Measurements from ENCODE around the gene CNIH2. TPM values are rescaled to one million over a fixed set of nuclear protein-coding genes. Genes with fewer than 3 reads are reported as not detected.

The CNIH2 gene
- total RNA-seq, 1 donor from 2014 or later = 12.2 TPM

DNA sequence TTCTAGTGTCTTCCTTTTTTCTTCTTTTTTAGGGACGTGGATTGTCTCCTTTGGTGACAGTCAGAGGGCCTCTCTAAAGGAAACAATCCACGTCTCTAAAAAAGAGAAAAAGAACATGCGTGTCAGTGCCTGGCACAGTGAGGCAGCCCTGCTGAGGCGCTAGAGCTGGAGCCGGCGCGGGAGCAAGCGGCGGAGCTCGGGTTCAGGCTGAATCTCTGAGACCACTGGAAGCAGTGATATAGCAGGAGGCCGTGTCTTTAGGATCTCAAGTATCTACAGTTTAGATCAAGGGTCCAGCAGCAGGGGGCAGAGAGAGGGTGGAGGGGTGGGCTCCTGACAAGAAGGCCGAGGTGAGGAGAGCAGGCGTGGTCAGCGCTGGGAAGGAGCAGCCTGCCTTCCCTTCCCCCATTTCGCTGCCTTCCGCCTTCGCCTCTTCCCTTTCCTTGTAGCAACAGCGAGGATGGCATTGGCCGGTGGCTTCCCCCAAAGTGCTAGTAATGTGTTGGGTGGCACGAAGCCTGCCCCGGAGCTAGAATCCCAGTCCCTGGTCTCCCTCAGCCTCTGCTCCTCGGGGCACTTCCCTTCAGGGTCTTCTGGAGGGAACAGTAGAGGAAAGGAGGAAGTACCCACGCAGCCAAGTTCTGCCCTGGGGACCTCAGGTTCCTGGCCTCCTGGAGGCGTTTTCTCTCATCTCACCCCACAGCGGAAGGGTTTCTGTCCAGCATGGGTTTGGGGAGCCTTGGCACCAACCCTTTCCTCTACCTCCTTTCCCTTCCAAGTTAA, 37.8 kb upstream of the CNIH2 start:
- H3K27ac ChIP-seq (ENCODE audit: low read depth, low read length) = no peak overlapping the region
- H3K9me3 ChIP-seq (ENCODE audit: insufficient read depth, low read depth, low read length) = no peaks in the 10 kb centered on the region
- no peaks in the 10 kb centered on the region for H3K79me2 ChIP-seq (ENCODE audit: insufficient read depth, low read length)
- no peak overlapping the region for H3K9ac ChIP-seq (ENCODE audit: low read length)
- no peaks in the 10 kb centered on the region for H3K27me3 ChIP-seq (ENCODE audit: insufficient read depth, low read length)
- no peaks in the 10 kb centered on the region for H3K4me1 Mint-ChIP-seq (ENCODE audit: low read depth, unreplicated experiment)
- FAIRE-seq = no peak
- H3K4me3 ChIP-seq (ENCODE audit: insufficient read depth, low read depth, low read length) = no peak overlapping the region
- DNase-seq (ENCODE audit: low read depth) = no peak
- no peak overlapping the region for H3K4me3 Mint-ChIP-seq (ENCODE audit: unreplicated experiment)
- H3K4me1 ChIP-seq (ENCODE audit: insufficient read depth, low read length) = no peaks in the 10 kb centered on the region
- no peaks in the 10 kb centered on the region for H3K9me3 Mint-ChIP-seq (ENCODE audit: unreplicated experiment)
- peaks cover 4% of the 10 kb centered on the region for H4K20me1 ChIP-seq (ENCODE audit: insufficient read depth, low read length)
- no peak overlapping the region for H3K27ac Mint-ChIP-seq (ENCODE audit: unreplicated experiment)
- no peak for TF ChIP-seq EZH2 (IDR thresholded peaks at IDR 0.05; ENCODE audit: insufficient read depth, low read length)
- TF ChIP-seq, protein P1, sequence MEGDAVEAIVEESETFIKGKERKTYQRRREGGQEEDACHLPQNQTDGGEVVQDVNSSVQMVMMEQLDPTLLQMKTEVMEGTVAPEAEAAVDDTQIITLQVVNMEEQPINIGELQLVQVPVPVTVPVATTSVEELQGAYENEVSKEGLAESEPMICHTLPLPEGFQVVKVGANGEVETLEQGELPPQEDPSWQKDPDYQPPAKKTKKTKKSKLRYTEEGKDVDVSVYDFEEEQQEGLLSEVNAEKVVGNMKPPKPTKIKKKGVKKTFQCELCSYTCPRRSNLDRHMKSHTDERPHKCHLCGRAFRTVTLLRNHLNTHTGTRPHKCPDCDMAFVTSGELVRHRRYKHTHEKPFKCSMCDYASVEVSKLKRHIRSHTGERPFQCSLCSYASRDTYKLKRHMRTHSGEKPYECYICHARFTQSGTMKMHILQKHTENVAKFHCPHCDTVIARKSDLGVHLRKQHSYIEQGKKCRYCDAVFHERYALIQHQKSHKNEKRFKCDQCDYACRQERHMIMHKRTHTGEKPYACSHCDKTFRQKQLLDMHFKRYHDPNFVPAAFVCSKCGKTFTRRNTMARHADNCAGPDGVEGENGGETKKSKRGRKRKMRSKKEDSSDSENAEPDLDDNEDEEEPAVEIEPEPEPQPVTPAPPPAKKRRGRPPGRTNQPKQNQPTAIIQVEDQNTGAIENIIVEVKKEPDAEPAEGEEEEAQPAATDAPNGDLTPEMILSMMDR (IDR thresholded peaks at IDR 0.05; ENCODE audit: insufficient read depth, low read depth, low read length) = no peak
- peaks cover 12% of the 10 kb centered on the region for H3K36me3 Mint-ChIP-seq (ENCODE audit: low read depth, unreplicated experiment)
- no peaks in the 10 kb centered on the region for H3K27me3 Mint-ChIP-seq (ENCODE audit: low read depth, unreplicated experiment)
- H3K36me3 ChIP-seq (ENCODE audit: insufficient read depth, low read length) = peaks cover 14% of the 10 kb centered on the region
- H2AFZ ChIP-seq (ENCODE audit: low read depth, low read length) = no peak overlapping the region
- H3K4me2 ChIP-seq (ENCODE audit: low read length) = no peak overlapping the region

DNA sequence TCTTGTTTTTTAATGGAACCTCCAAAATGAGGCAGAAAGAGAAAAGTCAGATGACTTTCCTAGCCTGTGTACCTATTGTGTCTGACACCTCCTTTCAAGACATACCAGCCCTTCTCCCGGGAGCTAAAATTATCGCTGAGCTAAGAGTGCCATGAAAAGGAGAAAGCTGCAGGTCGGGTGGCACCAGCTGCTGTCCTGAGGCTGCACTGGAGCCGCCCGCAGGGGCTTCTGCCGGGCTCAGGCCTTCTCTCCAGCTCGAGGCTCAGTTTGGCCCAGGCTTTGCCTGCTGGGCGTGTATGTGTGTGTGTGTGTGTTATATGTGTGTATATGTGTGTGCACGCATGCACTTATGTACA, 37.2 kb upstream of the CNIH2 start:
- no peaks in the 10 kb centered on the region for H3K9me3 ChIP-seq (ENCODE audit: insufficient read depth, low read depth, low read length)
- H3K79me2 ChIP-seq (ENCODE audit: insufficient read depth, low read length) = no peaks in the 10 kb centered on the region
- H3K4me2 ChIP-seq (ENCODE audit: low read length) = no peak overlapping the region
- DNase-seq (ENCODE audit: low read depth) (no peak), FAIRE-seq (no peak)
- no peak overlapping the region for H3K9ac ChIP-seq (ENCODE audit: low read length)
- H4K20me1 ChIP-seq (ENCODE audit: insufficient read depth, low read length) = peaks cover 4% of the 10 kb centered on the region
- Mint-ChIP-seq H3K4me1 (ENCODE audit: low read depth, unreplicated experiment) (no peaks in the 10 kb centered on the region), H3K36me3 (ENCODE audit: low read depth, unreplicated experiment) (peaks cover 9% of the 10 kb centered on the region), H3K4me3 (ENCODE audit: unreplicated experiment) (no peak overlapping the region), H3K9me3 (ENCODE audit: unreplicated experiment) (no peaks in the 10 kb centered on the region), H3K27me3 (ENCODE audit: low read depth, unreplicated experiment) (no peaks in the 10 kb centered on the region), H3K27ac (ENCODE audit: unreplicated experiment) (no peak overlapping the region)
- TF ChIP-seq EZH2 (IDR thresholded peaks at IDR 0.05; ENCODE audit: insufficient read depth, low read length) = no peak
- TF ChIP-seq, protein P1 (IDR thresholded peaks at IDR 0.05; ENCODE audit: insufficient read depth, low read depth, low read length) = no peak
- no peak overlapping the region for H3K27ac ChIP-seq (ENCODE audit: low read depth, low read length)
- no peaks in the 10 kb centered on the region for H3K27me3 ChIP-seq (ENCODE audit: insufficient read depth, low read length)
- peaks cover 14% of the 10 kb centered on the region for H3K36me3 ChIP-seq (ENCODE audit: insufficient read depth, low read length)
- H3K4me1 ChIP-seq (ENCODE audit: insufficient read depth, low read length) = no peaks in the 10 kb centered on the region
- H3K4me3 ChIP-seq (ENCODE audit: insufficient read depth, low read depth, low read length) = no peak overlapping the region
- H2AFZ ChIP-seq (ENCODE audit: low read depth, low read length) = no peak overlapping the region

DNA sequence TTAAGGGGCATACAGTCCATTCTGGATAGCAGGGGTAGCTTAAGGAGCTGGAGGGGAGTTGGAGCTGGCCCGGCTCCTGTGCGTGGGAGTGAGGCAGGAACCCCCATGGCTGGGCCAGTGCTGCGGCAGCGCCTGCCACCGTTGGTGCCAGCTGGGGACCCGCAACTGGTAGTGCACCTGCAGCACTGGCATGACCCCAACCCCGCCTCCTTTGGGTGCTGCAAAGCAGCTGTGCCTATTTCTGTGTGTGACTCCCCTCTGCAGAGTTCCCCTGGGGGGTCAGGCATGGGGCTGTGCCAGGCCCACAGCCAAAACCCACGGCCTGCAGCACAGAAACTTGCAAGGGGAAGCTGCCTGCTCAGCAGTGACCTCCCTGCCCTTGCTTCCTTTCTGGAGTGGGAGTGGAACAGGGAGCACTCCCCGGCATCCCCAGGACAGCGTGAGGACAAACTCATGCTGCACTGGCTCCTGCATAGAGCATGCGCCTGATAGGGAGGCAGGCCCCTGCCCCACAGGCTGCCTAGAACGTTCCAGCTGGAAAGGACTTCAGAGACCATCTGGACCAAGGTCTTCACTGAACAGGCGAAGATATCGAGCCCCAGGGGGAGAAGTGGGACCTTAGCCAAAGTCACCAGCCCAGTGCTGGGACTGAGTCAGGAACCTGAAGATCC, 35.7 kb upstream of the CNIH2 start:
- no peak overlapping the region for H3K27ac Mint-ChIP-seq (ENCODE audit: unreplicated experiment)
- no peak for TF ChIP-seq EZH2 (IDR thresholded peaks at IDR 0.05; ENCODE audit: insufficient read depth, low read length)
- TF ChIP-seq, protein P1 (IDR thresholded peaks at IDR 0.05; ENCODE audit: insufficient read depth, low read depth, low read length) = no peak

More for the DNA sequence above, 35.7 kb upstream of the CNIH2 start:
- FAIRE-seq (no peak), DNase-seq (ENCODE audit: low read depth) (no peak)
- no peaks in the 10 kb centered on the region for H3K79me2 ChIP-seq (ENCODE audit: insufficient read depth, low read length)
- H3K4me3 ChIP-seq (ENCODE audit: insufficient read depth, low read depth, low read length) = no peak overlapping the region
- H3K4me2 ChIP-seq (ENCODE audit: low read length) = no peak overlapping the region
- Mint-ChIP-seq H3K4me3 (ENCODE audit: unreplicated experiment) (no peak overlapping the region), H3K9me3 (ENCODE audit: unreplicated experiment) (no peaks in the 10 kb centered on the region), H3K36me3 (ENCODE audit: low read depth, unreplicated experiment) (peaks cover 21% of the 10 kb centered on the region), H3K27me3 (ENCODE audit: low read depth, unreplicated experiment) (no peaks in the 10 kb centered on the region), H3K4me1 (ENCODE audit: low read depth, unreplicated experiment) (no peaks in the 10 kb centered on the region)
- no peak overlapping the region for H3K9ac ChIP-seq (ENCODE audit: low read length)
- H3K9me3 ChIP-seq (ENCODE audit: insufficient read depth, low read depth, low read length) = no peaks in the 10 kb centered on the region
- no peak overlapping the region for H3K27ac ChIP-seq (ENCODE audit: low read depth, low read length)
- no peaks in the 10 kb centered on the region for H3K27me3 ChIP-seq (ENCODE audit: insufficient read depth, low read length)
- H2AFZ ChIP-seq (ENCODE audit: low read depth, low read length) = no peak overlapping the region
- peaks cover 14% of the 10 kb centered on the region for H3K36me3 ChIP-seq (ENCODE audit: insufficient read depth, low read length)
- no peaks in the 10 kb centered on the region for H3K4me1 ChIP-seq (ENCODE audit: insufficient read depth, low read length)
- peaks cover 4% of the 10 kb centered on the region for H4K20me1 ChIP-seq (ENCODE audit: insufficient read depth, low read length)
